GM19043 (cell line): ENCODE measurements around the gene ST3GAL5.
"Not testable (repeated sequence)": the region's sequence is repeated elsewhere in the genome, so short reads cannot be mapped to it uniquely, and the experiment has no call there.

Experiments used
- ATAC-seq: cut with Tn5 transposase; IDR thresholded peaks from one replicate; pipeline ENCODE4 v1.9.1; 2021; ENCODE audit warnings: low read depth; ENCODE audit not compliant: unreplicated experiment

The ST3GAL5 gene

GRCh38 chr2:85894554-85895278 lies 5.9 kb upstream of the ST3GAL5 start:
- ATAC-seq = not testable (repeated sequence)

GRCh38 chr2:85893428-85894258 lies 4.9 kb upstream of the ST3GAL5 start:
- ATAC-seq = no peak

- ATAC-seq = no peak
These were observed 3.6 kb upstream of the ST3GAL5 start for GRCh38 chr2:85892216-85892944.

- no peak for ATAC-seq
These were observed 1.9 kb upstream of the ST3GAL5 start for GRCh38 chr2:85890522-85891176.

- no peak for ATAC-seq
These were observed 964 bp upstream of the ST3GAL5 start for GRCh38 chr2:85889627-85890281.

GRCh38 chr2:85888020-85888683 lies 638 bp downstream of the ST3GAL5 start:
- ATAC-seq = no peak

- no peak for ATAC-seq
These were observed 1.2 kb downstream of the ST3GAL5 start for GRCh38 chr2:85887566-85888019.

- ATAC-seq = no peak
These were observed 2.2 kb downstream of the ST3GAL5 start for GRCh38 chr2:85886590-85886989.

GRCh38 chr2:85886141-85886540 lies 2.6 kb downstream of the ST3GAL5 start:
- no peak for ATAC-seq

- not testable (repeated sequence) for ATAC-seq
These were observed 7.0 kb downstream of the ST3GAL5 start for GRCh38 chr2:85881781-85882180.

GRCh38 chr2:85880716-85881328 lies 8.0 kb downstream of the ST3GAL5 start:
- not testable (repeated sequence) for ATAC-seq

- ATAC-seq = no peak
These were observed 9.9 kb downstream of the ST3GAL5 start for GRCh38 chr2:85878719-85879370.

GRCh38 chr2:85875350-85876050 lies 13.3 kb downstream of the ST3GAL5 start:
- ATAC-seq = no peak

GRCh38 chr2:85873679-85874078 lies 15.1 kb downstream of the ST3GAL5 start:
- no peak for ATAC-seq

GRCh38 chr2:85872536-85873161 lies 16.1 kb downstream of the ST3GAL5 start:
- ATAC-seq = no peak

- ATAC-seq = no peak
These were observed 17.2 kb downstream of the ST3GAL5 start for GRCh38 chr2:85871494-85872164.

- ATAC-seq = no peak
These were observed 20.0 kb downstream of the ST3GAL5 start for GRCh38 chr2:85868822-85869221.
